Renal cortical epithelial cell (primary cell): ENCODE measurements around the gene NUDT6. TPM values are rescaled to one million over a fixed set of nuclear protein-coding genes. Genes with fewer than 3 reads are reported as not detected.
"Not testable (repeated sequence)": the region's sequence is repeated elsewhere in the genome, so short reads cannot be mapped to it uniquely, and the experiment has no call there.

ENCODE experiments used
- DNase-seq: peaks from one replicate; pipeline ENCODE4 v3.0.0-alpha.2; 2011; ENCODE audit warnings: low read depth
- total RNA-seq: library from RNA; depleted of rRNA; stranded (reverse); fragments of >200 nt; gene quantifications from 2 replicates; pipeline ENCODE4 v1.2.3, GENCODE V29; 2014

NUDT6 gene
- 9.6 and 10.0 TPM in 2 replicates for total RNA-seq

- peak; percentile 54 for DNase-seq
Observed at GRCh38 chr4:122921971-122922876, at the start of gene NUDT6. Gene NUDT6, minus strand, starts transcription at chr4:122922597. Its CDS starts 25 bp downstream, at chr4:122922572.

GRCh38 chr4:122968227-122968812, 45.9 kb upstream of the NUDT6 start:
- no peak for DNase-seq

- no peak for DNase-seq
Observed at GRCh38 chr4:122967231-122967630, 44.8 kb upstream of the NUDT6 start.

GRCh38 chr4:122966201-122966600, 43.8 kb upstream of the NUDT6 start:
- no peak for DNase-seq

GRCh38 chr4:122963216-122963615, 40.8 kb upstream of the NUDT6 start:
- DNase-seq, result peak; percentile 52

- DNase-seq, result no peak
Observed at GRCh38 chr4:122960611-122961000, 38.2 kb upstream of the NUDT6 start.

GRCh38 chr4:122959981-122960610, 37.7 kb upstream of the NUDT6 start:
- DNase-seq, result no peak

- DNase-seq, result no peak
Observed at GRCh38 chr4:122959441-122959840, 37.0 kb upstream of the NUDT6 start.

GRCh38 chr4:122958505-122958904, 36.1 kb upstream of the NUDT6 start:
- no peak for DNase-seq

- no peak for DNase-seq
Observed at GRCh38 chr4:122953924-122954323, 31.5 kb upstream of the NUDT6 start.

GRCh38 chr4:122952028-122952427, 29.6 kb upstream of the NUDT6 start:
- no peak for DNase-seq

GRCh38 chr4:122948671-122949070, 26.3 kb upstream of the NUDT6 start:
- DNase-seq, result no peak

- DNase-seq, result no peak
Observed at GRCh38 chr4:122946142-122946541, 23.7 kb upstream of the NUDT6 start.

- DNase-seq, result not testable (repeated sequence)
Observed at GRCh38 chr4:122945136-122945535, 22.7 kb upstream of the NUDT6 start.

GRCh38 chr4:122932763-122933162, 10.4 kb upstream of the NUDT6 start:
- DNase-seq, result no peak

- peak; percentile 53 for DNase-seq
Observed at GRCh38 chr4:122930862-122931261, 8.5 kb upstream of the NUDT6 start.

- DNase-seq, result no peak
Observed at GRCh38 chr4:122928930-122929329, 6.5 kb upstream of the NUDT6 start.

- peak; percentile 73 for DNase-seq
Observed at GRCh38 chr4:122922877-122923511, 597 bp upstream of the NUDT6 start.

- DNase-seq, result no peak
Observed at GRCh38 chr4:122921300-122921699, 1.1 kb downstream of the NUDT6 start.

- no peak for DNase-seq
Observed at GRCh38 chr4:122920473-122920872, 1.9 kb downstream of the NUDT6 start.

GRCh38 chr4:122917731-122918130, 4.7 kb downstream of the NUDT6 start:
- no peak for DNase-seq

- DNase-seq, result no peak
Observed at GRCh38 chr4:122914938-122915337, 7.5 kb downstream of the NUDT6 start.
